WTC11 (cell line): ENCODE results near the gene STAT1.

Experiments used
- CTCF ChIP-seq: fragments of 200-600 bp; IDR thresholded peaks from 2 replicates; pipeline ENCODE4 v1.8.0; 2022; ENCODE audit warnings: antibody characterized with exemption
- ELF4 ChIP-seq: sonication (generic); formaldehyde crosslinking; IDR thresholded peaks from 2 replicates; pipeline ENCODE4 v1.8.1; 2022; ENCODE audit warnings: low read depth, mild to moderate bottlenecking, moderate library complexity, missing genetic modification reagents
- ESRRA ChIP-seq: sonication (generic); formaldehyde crosslinking; IDR thresholded peaks from 2 replicates; pipeline ENCODE4 v1.8.1; 2022; ENCODE audit warnings: mild to moderate bottlenecking, missing genetic modification reagents, borderline replicate concordance
- ETV6 ChIP-seq: sonication (generic); formaldehyde crosslinking; IDR thresholded peaks from 2 replicates; pipeline ENCODE4 v1.8.1; 2022; ENCODE audit warnings: mild to moderate bottlenecking, missing genetic modification reagents
- JUN ChIP-seq: sonication (generic); formaldehyde crosslinking; IDR thresholded peaks from 2 replicates; pipeline ENCODE4 v1.8.0; 2023; ENCODE audit warnings: mild to moderate bottlenecking, missing genetic modification reagents
- MAX ChIP-seq: sonication (generic); formaldehyde crosslinking; IDR thresholded peaks from 2 replicates; pipeline ENCODE4 v1.8.0; 2022; ENCODE audit warnings: mild to moderate bottlenecking, missing genetic modification reagents
- MLX ChIP-seq: sonication (generic); formaldehyde crosslinking; IDR thresholded peaks from 2 replicates; pipeline ENCODE4 v1.8.1; 2023; ENCODE audit warnings: mild to moderate bottlenecking, missing genetic modification reagents, moderate library complexity
- NR3C1 ChIP-seq: sonication (generic); formaldehyde crosslinking; conservative IDR thresholded peaks from 2 replicates; pipeline ENCODE4 v1.8.1; 2023; ENCODE audit warnings: low read depth, mild to moderate bottlenecking, missing genetic modification reagents
- PRRX2 ChIP-seq: fragments of 250-450 bp; sonication (Bioruptor Pico); IDR thresholded peaks from 2 replicates; pipeline ENCODE4 v1.8.0; 2021; ENCODE audit warnings: mild to moderate bottlenecking
- SMAD3 ChIP-seq: sonication (generic); formaldehyde crosslinking; IDR thresholded peaks from 2 replicates; pipeline ENCODE4 v1.8.0; 2022; ENCODE audit warnings: missing genetic modification reagents, mild to moderate bottlenecking, borderline replicate concordance
- STAT6 ChIP-seq: sonication (generic); formaldehyde crosslinking; conservative IDR thresholded peaks from 2 replicates; pipeline ENCODE4 v1.8.1; 2023; ENCODE audit warnings: mild to moderate bottlenecking, low read depth, missing genetic modification reagents, moderate library complexity
- TP53 ChIP-seq: sonication (generic); formaldehyde crosslinking; IDR thresholded peaks from 2 replicates; pipeline ENCODE4 v1.8.1; 2023; ENCODE audit warnings: mild to moderate bottlenecking, missing genetic modification reagents
- ZBTB43 ChIP-seq: sonication (generic); formaldehyde crosslinking; IDR thresholded peaks from 2 replicates; pipeline ENCODE4 v1.8.1; 2023; ENCODE audit warnings: mild to moderate bottlenecking, missing genetic modification reagents
- ZNF281 ChIP-seq: sonication (generic); formaldehyde crosslinking; IDR thresholded peaks from 2 replicates; pipeline ENCODE4 v1.8.0; 2023; ENCODE audit warnings: mild to moderate bottlenecking, missing genetic modification reagents

- no peak for TF ChIP-seq MLX (CRISPR knock-in tag)
- no peak for TF ChIP-seq MAX (CRISPR knock-in tag)
- TF ChIP-seq STAT6 (CRISPR knock-in tag): no peak
- TF ChIP-seq CTCF: no peak
- no peak for TF ChIP-seq NR3C1 (CRISPR knock-in tag)
- TF ChIP-seq ELF4 (CRISPR knock-in tag): no peak
- no peak for TF ChIP-seq JUN (CRISPR knock-in tag)
- no peak for TF ChIP-seq ZBTB43
- no peak for TF ChIP-seq PRRX2 (CRISPR knock-in tag)
- no peak for TF ChIP-seq ZNF281 (CRISPR knock-in tag)
- TF ChIP-seq ESRRA (CRISPR knock-in tag): no peak
- no peak for TF ChIP-seq SMAD3 (CRISPR knock-in tag)
- TF ChIP-seq ETV6 (CRISPR knock-in tag): no peak
- TF ChIP-seq TP53 (CRISPR knock-in tag): no peak
Measured at GRCh38 chr2:190970873-190971506, 43.0 kb downstream of the STAT1 start.
